ENCODE measurements around the gene DEDD.

DNA sequence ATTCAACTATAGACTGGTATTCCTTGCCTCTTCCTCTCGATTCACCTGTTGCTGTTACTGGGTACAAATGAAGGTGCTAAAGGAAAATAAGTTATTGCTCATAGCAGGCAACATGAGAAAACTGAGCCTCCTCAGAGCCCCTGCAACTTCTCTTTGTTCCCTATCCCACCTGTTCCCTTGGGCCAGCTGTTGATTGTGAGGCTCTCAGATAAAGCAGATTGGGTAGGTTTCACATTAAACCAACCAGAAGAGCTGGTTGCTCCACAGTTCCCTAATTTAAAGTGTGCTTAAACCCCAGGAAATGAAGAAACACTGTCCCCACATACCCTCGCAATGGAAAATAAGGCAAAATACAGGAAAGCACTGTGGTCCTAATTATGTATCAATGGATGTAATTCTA, 4.8 kb downstream of the DEDD start:
- TF ChIP-seq YY1 (IDR thresholded peaks at IDR 0.05; ENCODE audit: extremely low read depth, insufficient replicate concordance, low read depth, low read length) (no peak), CTCF (IDR thresholded peaks at IDR 0.05 in 2 of 3, conservative IDR thresholded peaks at IDR 0.05 in 1 of 3; ENCODE audit: borderline replicate concordance in 1 of 3, insufficient read depth in 1 of 3, low read depth in 2 of 3, low read length in 2 of 3) (no peak), EZH2 (IDR thresholded peaks at IDR 0.05) (no peak), CBX3 (IDR thresholded peaks at IDR 0.05; ENCODE audit: low read depth) (no peak), POLR2A (IDR thresholded peaks at IDR 0.05; ENCODE audit: borderline replicate concordance, extremely low read depth, insufficient read depth, insufficient read length) (no peak), ZNF274 (IDR thresholded peaks at IDR 0.05; ENCODE audit: low read depth, low read length) (no peak), POLR2AphosphoS5 (IDR thresholded peaks at IDR 0.05; ENCODE audit: low read depth, low read length) (no peak), EZH2phosphoT487 (IDR thresholded peaks at IDR 0.05; ENCODE audit: borderline replicate concordance) (no peak), MAX (IDR thresholded peaks at IDR 0.05) (no peak), SIN3A (IDR thresholded peaks at IDR 0.05; ENCODE audit: low read depth) (no peak), JUND (IDR thresholded peaks at IDR 0.05) (no peak), ZFX (IDR thresholded peaks at IDR 0.05) (no peak), ELF1 (IDR thresholded peaks at IDR 0.05; ENCODE audit: borderline replicate concordance, low read depth) (no peak), RAD21 (IDR thresholded peaks at IDR 0.05; ENCODE audit: low read depth) (no peak)

Measured in HCT116 (cell line).